ENCODE data around the gene WDR1.
"Not testable (repeated sequence)": the region's sequence is repeated elsewhere in the genome, so short reads cannot be mapped to it uniquely, and the experiment has no call there.

The WDR1 gene

GRCh38 chr4:10130178-10130888, 13.7 kb upstream of the WDR1 start:
- no peak for FAIRE-seq

DNA sequence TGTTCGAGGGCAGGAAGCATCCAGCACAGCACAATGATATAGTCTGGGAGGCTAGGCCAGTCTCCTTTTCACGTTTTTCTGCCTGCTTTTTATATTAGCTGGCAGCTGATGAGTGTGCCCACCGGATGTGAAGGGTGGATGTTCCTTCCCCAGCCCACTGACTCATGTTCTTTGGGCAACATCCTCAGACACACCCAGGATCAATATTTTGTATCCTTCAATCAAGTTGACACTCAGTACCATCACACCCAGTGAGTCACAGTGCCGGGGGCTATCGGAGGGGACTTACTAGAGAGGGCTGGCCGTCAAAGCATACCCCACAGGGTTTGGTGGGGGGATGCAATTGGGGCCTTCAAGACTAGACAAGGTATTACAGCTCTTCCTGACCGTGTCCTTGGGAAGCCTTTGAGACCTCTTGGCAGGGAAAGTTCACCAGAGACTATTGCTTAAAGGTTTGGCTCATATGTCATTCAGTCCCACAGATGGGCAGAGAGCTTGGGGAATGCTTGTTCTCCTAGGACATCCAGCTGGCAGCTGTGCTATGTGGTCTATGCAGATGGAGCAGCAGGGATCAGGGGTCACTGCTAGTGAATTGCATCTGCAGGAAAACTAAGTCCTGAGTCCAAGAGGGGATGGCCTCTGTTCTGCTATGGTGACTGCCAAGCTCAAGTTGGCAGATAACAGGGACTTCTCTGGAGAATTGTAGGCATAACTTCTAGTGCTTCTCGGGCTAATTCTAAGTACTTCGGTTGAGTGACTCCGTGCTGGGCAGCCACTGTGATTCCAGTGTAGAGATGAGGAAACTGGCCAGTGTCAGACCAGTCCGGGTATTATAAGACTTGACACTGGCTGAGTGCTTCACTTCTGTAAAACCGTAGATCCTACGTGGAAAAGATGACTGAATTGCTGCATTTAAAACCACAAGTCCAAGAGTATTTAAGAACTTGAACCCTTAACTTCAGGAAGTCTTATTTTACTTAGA, 12.9 kb upstream of the WDR1 start:
- FAIRE-seq, result no peak

- no peak for FAIRE-seq
These were observed 12.2 kb upstream of the WDR1 start for GRCh38 chr4:10128761-10129160.

DNA sequence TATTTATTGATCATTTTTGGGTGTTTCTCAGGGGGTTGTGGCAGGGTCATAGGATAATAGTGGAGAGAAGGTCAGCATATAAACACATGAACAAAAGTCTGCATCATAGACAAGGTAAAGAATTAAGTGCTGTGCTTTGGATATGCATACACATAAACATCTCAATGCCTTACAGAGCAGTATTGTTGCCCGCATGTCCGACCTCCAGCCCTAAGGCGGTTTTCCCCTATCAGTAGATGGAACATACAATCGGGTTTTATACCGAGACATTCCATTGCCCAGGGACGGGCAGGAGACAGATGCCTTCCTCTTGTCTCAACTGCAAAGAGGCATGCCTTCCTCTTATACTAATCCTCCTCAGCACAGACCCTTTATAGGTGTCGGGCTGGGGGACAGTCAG, 10.9 kb upstream of the WDR1 start:
- not testable (repeated sequence) for FAIRE-seq

GRCh38 chr4:10124167-10124930, 7.8 kb upstream of the WDR1 start:
- FAIRE-seq, result no peak

- no peak for FAIRE-seq
These were observed 6.9 kb upstream of the WDR1 start for GRCh38 chr4:10123227-10124101.

- FAIRE-seq, result no peak
These were observed 5.8 kb upstream of the WDR1 start for GRCh38 chr4:10122236-10122932.

GRCh38 chr4:10121568-10122208, 5.1 kb upstream of the WDR1 start:
- FAIRE-seq, result no peak

GRCh38 chr4:10120943-10121567, 4.5 kb upstream of the WDR1 start:
- FAIRE-seq, result no peak

DNA sequence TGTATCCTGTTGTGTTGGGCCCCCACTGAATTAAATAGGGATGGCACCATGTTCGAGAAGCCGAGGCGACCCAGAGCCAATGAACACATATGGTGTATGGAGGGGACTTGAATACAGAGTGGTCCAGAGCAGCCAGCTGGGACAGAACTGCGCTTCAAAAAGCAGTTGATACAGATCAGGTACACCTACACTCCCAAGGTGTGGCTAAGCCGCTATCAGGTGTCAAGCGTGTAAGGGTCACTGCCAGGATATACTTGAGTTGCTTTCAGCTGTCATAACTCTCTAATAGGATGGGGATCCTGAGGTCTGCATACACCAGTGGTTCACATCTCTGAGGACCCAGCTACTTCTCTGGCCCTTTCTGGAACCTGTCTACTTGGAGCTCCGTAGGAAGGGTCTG, 3.2 kb upstream of the WDR1 start:
- FAIRE-seq, result no peak

GRCh38 chr4:10119278-10119677, 2.7 kb upstream of the WDR1 start:
- FAIRE-seq, result no peak

GRCh38 chr4:10118048-10119004, 1.7 kb upstream of the WDR1 start:
- no peak for FAIRE-seq

- no peak for FAIRE-seq
These were observed 904 bp upstream of the WDR1 start for GRCh38 chr4:10117359-10118047.

DNA sequence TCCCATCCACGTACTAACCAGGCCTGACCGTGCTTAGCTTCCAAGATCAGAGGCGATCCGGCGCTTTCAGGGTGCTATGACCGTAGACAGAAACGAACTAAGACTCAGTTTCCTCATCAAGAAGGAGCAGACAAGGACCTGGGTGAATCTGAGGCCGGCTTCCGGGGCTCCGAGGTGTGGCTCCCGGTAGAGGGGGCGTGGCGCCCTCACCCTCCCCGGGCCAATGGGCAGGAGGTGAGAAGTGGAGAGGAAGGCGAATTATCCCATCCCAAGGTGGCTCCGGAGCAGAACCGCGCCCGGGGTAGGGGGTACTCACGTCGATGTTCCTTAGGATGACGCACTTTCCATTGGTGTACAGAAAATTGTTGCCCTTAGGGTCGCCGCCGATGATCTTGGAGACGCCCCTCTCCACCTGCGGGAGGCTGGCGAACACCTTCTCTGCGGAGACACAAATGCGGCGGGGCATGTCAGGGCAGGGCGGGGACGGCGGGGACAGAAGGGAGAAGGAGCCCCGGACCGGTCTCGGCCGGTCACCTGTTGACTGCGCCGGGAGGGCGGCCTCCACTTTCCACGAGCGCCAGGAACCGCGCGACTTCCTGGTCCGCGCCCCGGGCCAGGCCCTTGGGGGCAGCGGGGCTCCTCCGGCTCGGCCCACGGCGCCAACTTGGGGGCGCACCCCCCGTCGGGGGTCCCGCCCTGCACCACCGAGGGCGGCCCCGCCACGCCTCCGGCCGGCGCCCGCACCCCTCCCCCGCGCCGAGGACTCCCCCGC, 616 bp downstream of the WDR1 start:
- FAIRE-seq, result no peak

DNA sequence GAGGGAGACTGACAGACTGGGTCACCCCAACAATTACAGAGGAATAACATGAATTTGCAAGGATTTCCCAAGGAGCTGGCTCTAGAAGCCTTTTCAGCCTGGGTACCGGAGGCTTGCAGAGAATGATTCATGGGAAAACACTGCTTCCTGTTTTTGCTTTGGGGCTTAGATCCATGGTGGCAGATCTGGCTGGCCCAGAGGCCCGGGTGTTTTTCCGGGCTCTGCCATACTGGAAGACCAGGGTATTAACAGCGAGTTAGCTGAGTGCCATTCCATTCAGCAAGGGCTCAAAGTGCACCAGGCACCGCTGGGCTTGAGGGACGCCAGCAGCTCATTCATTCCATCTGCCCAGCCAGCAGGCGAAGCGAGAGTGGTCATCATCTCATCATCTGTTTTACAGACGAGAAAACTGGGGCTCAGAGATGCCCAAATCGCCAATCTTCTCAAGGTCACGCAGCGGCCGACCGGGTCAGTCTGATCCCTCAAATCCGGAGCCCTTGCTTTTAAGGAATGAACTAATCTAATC, 1.3 kb downstream of the WDR1 start:
- FAIRE-seq, result no peak

- no peak for FAIRE-seq
These were observed 2.0 kb downstream of the WDR1 start for GRCh38 chr4:10114607-10115006.

- FAIRE-seq, result no peak
These were observed 2.5 kb downstream of the WDR1 start for GRCh38 chr4:10114147-10114546.
